Ecto neural progenitor cell (in vitro differentiated cells): ENCODE measurements around the gene ACACA.
"Not testable (repeated sequence)": the region's sequence is repeated elsewhere in the genome, so short reads cannot be mapped to it uniquely, and the experiment has no call there.

Source experiments
- DNase-seq: peaks from one replicate; pipeline ENCODE4 v3.0.0-alpha.2; 2018; ENCODE audit warnings: low spot score

ACACA gene

DNA sequence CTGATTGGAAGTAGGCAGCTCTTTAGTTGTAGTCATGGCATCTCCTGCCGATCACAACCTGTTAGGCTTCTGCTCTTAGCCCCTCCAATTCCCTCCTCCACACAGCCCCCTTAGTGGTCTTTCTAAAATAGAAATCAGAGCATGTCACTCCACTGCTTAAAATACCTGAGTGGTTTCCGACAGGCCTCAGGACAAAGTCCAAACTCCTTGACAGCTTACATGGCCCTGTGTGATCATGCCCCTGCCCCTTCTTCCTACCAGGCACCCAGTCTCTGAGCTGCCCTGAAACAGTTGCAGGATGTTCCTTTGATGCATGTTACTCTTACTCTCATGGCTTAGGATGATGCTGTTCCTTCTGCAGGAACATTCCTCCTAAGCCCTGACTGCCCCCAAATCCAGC lies 310.6 kb downstream of the ACACA start:
- DNase-seq, result no peak

DNA sequence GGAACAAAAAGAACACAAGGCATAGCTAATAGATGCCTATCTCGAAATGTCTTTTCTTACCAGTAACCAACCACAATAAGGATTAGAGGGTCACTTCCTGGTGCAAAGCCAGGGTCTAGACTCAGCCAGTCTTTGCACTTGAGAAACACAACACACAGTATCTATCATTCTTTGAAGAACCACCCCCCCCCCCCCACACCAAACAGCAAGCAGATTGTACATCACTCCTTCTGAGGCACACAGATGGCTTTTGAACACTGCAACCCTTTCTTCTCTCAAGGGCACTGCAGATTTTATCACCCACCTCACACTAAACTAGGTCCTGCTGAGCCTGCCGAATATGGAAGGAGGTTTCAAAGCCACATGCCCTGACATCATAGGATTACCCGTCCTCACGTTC lies 312.2 kb downstream of the ACACA start:
- DNase-seq, result no peak

GRCh38 chr17:37092701-37093100 lies 313.9 kb downstream of the ACACA start:
- no peak for DNase-seq

DNA sequence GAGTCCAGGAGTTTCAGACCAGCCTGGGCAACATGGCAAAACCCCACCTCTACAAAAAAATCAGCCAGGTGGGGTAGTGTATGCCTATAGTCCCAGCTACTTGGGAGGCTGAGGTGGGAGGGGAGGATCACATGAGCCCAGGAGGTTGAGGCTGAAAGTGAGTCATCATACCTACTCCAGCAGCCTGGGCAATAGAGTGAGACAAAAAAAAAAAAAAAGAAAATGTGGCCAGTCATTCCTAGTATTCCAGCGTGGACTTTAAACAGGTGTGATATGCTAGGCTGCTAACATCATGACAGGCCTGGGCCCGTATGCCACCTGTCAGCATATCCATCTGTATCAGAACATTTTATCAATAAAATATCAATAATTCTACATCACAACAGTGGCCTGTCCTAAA lies 314.6 kb downstream of the ACACA start:
- DNase-seq, result no peak

GRCh38 chr17:37090941-37091340 lies 315.7 kb downstream of the ACACA start:
- no peak for DNase-seq

GRCh38 chr17:37089956-37090355 lies 316.7 kb downstream of the ACACA start:
- DNase-seq, result no peak

- DNase-seq, result no peak
Measured at GRCh38 chr17:37088913-37089312, 317.7 kb downstream of the ACACA start.

- no peak for DNase-seq
Measured at GRCh38 chr17:37088459-37088858, 318.2 kb downstream of the ACACA start.

DNA sequence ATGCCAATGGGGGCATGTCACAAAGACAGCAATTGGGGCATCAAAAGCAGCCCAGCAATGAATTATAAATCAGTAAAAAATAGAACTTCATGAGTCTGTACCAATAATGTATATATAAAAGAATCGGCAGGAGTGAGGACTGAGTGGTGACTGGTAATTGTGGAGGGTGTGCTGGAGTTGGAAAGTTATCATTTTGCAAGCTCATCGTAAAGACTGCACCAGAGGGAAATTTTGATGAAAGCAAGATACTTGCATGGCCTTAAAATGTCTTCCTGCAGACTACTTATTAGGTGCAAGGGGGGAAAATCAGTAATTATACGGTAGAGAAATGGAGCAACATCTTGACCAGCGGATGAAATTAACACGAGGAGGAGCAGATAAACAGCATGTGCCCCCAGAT lies 319.0 kb downstream of the ACACA start:
- no peak for DNase-seq

DNA sequence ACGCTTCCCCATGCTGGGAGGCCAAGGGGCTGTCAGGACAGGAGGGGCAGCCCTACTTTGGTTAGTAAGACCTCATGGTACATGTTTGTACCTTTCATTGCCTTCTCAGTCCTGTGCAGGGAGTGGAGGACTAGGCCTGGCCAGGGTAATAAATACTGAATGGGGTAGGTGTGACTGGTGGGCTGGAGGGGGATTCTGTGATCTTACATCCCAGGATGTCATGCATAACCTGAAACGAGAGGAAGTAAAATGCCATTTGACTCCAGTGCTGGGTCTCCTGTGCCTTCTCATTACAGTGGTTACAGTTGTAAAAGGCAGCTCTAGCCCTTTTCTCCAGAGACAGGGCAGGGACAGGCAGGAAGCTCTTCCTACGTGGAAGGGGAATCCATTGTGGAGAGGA lies 319.7 kb downstream of the ACACA start:
- DNase-seq, result no peak

DNA sequence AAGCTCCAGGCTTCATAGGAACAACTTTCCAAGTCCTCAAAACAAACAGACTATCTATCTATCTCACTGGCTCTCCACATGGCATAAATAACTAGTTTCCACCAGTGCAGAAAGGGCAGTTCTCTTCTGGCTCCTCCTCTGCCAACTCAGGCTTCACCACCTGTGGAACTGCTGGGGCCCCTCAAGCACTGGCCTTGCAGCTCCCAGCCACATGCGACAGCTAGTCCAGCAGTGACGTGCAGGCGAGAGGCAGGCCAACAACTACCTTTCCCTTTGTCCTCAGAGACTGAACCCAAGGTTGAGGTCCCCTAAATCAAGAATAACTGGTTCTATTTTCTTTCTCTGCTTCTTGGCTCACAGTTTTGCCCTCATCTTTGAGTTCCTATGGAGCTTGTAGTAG lies 320.3 kb downstream of the ACACA start:
- DNase-seq, result no peak

DNA sequence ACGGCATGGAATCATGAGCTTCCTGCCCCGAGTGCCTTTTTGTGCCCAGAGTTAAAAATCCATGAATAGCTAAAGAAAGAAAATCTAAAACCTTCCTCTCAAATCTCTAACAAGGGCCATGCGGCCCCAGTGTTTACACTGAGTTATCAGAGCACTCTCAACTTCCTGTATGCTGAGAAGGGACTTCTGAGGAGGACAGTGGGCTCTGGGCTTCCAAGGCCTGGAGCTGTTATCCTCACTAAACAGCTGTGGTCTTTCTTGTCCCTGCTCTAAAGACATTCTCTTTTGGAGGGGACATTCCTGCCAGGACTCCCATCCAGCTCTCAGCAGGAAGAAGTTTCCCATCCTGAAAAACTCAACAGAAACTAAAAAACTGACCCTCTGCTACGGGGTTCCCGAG lies 322.3 kb downstream of the ACACA start:
- DNase-seq, result no peak

- no peak for DNase-seq
Measured at GRCh38 chr17:37083456-37083855, 323.2 kb downstream of the ACACA start.

- DNase-seq, result no peak
Measured at GRCh38 chr17:37082985-37083384, 323.7 kb downstream of the ACACA start.

DNA sequence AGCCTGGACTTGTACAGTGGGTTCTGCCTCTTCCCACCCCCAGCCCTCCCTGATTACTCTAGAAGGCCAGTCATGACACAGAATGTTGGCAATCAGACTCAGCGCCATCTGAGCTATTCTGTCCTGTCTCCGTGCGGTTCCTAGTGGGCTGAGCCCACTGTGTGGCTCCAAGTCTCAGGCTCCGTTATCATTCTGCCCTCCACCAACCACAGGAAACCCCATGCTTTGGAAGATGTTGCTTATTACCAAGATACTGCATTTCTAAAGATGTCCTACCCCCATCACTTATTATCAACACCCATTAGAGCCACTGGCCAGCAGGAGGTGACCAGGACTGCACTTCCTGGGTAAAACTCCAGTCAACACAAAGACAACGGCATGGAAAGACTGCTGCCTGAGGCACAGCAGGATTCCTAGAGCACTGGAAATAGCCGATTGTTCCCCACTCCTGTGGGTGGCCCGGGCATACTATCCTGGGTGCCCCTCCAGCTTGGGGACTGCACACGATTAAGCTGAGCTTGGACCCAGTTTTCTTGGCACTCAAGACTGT lies 324.2 kb downstream of the ACACA start:
- DNase-seq, result no peak

DNA sequence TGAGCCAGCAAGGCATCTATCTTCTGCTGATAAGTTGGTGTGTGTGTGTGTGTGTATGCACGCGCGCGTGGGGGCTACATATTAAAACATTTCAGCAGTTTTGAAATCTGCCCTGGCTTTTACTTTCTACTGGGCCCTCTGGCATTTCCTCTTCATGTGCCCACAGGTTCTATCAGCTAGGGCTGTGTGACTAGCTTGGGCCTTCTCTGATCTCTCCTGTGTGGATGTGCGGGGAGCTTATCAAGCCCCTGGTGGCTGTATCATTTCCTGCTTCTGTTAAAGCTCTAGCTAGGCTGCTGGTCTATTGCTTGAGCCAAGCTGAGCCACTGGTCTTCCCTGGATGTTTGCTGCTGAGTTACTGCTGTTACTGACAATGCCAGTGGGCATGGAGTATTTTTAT lies 325.3 kb downstream of the ACACA start:
- DNase-seq, result no peak

DNA sequence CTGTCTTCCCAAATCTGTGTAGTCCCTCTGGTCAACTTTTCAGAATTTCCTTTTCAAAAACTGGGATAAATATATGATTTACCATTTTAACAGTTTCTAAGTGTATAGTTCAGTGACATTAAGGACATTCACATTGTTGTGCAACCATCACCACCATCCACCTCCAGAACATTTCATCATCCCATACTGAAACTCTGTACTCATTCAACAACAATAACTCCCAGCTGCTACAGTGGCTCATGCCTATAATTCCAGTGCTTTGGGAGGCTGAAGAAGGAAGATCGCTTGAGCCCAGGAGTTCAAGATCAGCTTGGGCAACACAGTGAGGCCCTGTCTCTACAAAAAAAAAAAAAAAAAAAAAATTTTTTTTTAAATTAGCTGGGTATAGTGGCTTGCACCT lies 326.9 kb downstream of the ACACA start:
- DNase-seq, result no peak

- DNase-seq, result no peak
Measured at GRCh38 chr17:37079065-37079708, 327.4 kb downstream of the ACACA start.

- not testable (repeated sequence) for DNase-seq
Measured at GRCh38 chr17:37073464-37073863, 333.2 kb downstream of the ACACA start.

DNA sequence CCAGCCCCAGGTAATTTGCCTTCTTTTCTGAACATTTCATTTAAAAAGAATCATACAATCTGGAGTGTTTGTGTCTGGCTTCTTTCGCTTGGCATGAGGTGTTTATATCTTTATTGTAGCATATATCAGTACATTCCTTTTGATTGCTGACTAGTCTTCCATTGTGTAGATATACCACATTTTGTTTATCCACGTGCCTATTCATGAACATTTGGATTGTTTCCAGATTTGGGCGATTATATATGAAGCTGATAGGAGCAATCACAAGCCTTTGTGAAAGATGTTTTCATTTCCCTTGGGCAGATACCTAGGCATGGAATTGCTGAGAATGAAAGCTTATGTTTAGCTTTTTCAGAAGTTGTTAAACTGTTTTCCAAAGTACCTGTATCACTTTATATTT lies 337.5 kb downstream of the ACACA start:
- no peak for DNase-seq

DNA sequence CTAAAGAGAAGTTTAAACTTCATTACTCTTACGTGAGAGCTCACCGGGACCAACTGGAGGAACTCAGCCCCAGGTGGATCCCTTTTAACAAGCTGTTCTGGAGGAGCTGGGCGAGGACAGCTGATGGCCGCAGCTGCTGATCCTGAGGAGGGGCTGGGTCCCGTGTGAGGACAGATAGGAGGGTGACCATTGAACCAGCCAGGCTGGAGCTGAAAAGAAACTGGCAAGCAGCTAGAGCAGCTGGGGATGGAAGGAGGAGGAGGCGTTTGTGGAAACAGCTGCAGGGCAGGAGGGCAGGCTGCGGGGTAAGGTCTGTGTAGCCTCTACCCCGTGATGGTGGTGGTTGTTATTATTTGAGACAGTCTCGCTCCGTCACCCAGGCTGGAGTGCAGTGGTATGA lies 338.4 kb downstream of the ACACA start:
- DNase-seq, result no peak

DNA sequence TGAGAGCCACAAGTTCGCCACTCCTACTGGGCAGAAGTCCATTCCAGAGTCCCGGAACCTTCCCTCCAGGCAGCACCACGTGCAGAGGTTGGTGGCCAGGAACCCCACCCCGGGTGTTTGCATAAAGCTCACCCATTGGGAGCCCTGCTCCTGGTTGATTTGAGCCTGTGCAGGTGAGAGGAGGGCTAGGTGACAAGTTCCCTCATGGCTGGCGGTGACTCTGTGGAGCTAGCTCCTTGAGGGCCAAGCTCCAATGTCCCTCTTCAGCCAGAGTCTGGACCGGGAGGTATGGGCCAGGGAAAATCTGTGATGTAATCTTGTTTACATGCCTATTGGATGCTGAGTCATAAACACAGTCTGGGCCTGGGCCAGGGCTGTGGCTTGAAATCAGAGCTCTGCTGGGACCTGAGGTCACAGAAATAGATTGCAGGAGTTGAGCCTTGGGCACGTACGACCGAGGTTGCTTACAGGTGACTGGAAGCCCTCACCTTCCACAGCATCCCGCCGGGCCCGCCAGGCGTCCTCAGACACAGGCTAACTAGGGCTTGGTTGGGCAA lies 339.0 kb downstream of the ACACA start:
- DNase-seq, result no peak

- DNase-seq, result no peak
Measured at GRCh38 chr17:37066322-37067255, 340.0 kb downstream of the ACACA start.
